HepG2 (cell line): ENCODE results near the gene THEMIS. TPM values are rescaled to one million over a fixed set of nuclear protein-coding genes. Genes with fewer than 3 reads are reported as not detected.

Experiments used
- ATAC-seq: fragments of 200-7000 bp; cut with Tn5 transposase; 3 replicates; pipeline ENCODE4 v1.9.1; 2020; ENCODE audit warnings: mild to moderate bottlenecking, moderate library complexity
- BruUV-seq: library from RNA; stranded (reverse); fragments of 400-500 nt; replicated peaks from 2 replicates; lab custom pipeline; 2021; lab: Mats Ljungman, UMichigan
- CTCF ChIA-PET: fragments of 300-600 bp; formaldehyde crosslinking; extraction: SDS; loops from one replicate; lab custom pipeline; 2021; ENCODE audit warnings: low total read pairs, inconsistent platforms, low intra/inter-chr PET ratio; lab: Yijun Ruan, JAX
- POLR2A ChIA-PET: fragments of 350-600 bp; sonication (Branson Sonifier 250); formaldehyde crosslinking; loops from one replicate; lab custom pipeline; 2020; ENCODE audit warnings: antibody characterized with exemption, inconsistent platforms; lab: Yijun Ruan, JAX
- DNase-seq: peaks from one replicate; pipeline ENCODE4 v3.0.0-alpha.2; 2015; ENCODE audit warnings: low spot score
- FAIRE-seq: peaks from 3 replicates; lab custom pipeline; 2011; peaks lifted over from hg19 to GRCh38; lab: Jason Lieb, UNC
- H2AFZ ChIP-seq: one replicate; pipeline ENCODE4 v1.6.1; 2011; ENCODE audit warnings: low read length, inconsistent platforms
- H3K27ac ChIP-seq: fragments of 300-600 bp; 3 replicates; pipeline ENCODE4 v1.8.0; 2011; ENCODE audit warnings: mixed run types, mild to moderate bottlenecking, mixed read lengths, low read length, inconsistent platforms; ENCODE audit not compliant: insufficient read depth; ENCODE audit errors: extremely low read length
- H3K27me3 ChIP-seq, 2 experiments: fragments of 200-600 bp in 1 of 2; 2 replicates in 1 of 2; 3 replicates in 1 of 2; pipeline versions ENCODE4 v1.6.0 to v1.8.0; 2011; ENCODE audit warnings: low read length in 2 of 2, mild to moderate bottlenecking in 2 of 2, moderate library complexity in 2 of 2, inconsistent platforms in 1 of 2; ENCODE audit not compliant: insufficient read depth in 2 of 2, control insufficient read depth in 1 of 2
- H3K36me3 ChIP-seq, 2 experiments: fragments of 200-600 bp in 1 of 2; replicated peaks in 1 of 2; 2 replicates in 1 of 2; 3 replicates in 1 of 2; pipeline versions ENCODE4 v1.5.1 to v1.8.0; 2011; ENCODE audit warnings: low read length in 2 of 2, inconsistent platforms in 1 of 2; ENCODE audit not compliant: insufficient read depth in 2 of 2, control insufficient read depth in 1 of 2
- H3K4me1 ChIP-seq: 2 replicates; pipeline ENCODE4 v1.5.1; 2012; ENCODE audit warnings: low read length, inconsistent platforms; ENCODE audit not compliant: insufficient read depth
- H3K4me2 ChIP-seq: 2 replicates; pipeline ENCODE4 v1.6.0; 2011; ENCODE audit warnings: low read depth, low read length, inconsistent platforms
- H3K4me3 ChIP-seq, 3 experiments: fragments of 200-600 bp in 1 of 3; sonication (generic), shearing (Covaris generic) in 1 of 3; replicated peaks in 1 of 3; 2 replicates each; pipeline ENCODE4 v1.5.1; 2011 to 2016; ENCODE audit warnings: low read length in 3 of 3, inconsistent platforms in 2 of 3, low read depth in 2 of 3, mild to moderate bottlenecking in 2 of 3, control low read depth in 1 of 3, mixed read lengths in 1 of 3; ENCODE audit not compliant: insufficient read depth in 1 of 3
- H3K79me2 ChIP-seq: one replicate; pipeline ENCODE4 v1.6.1; 2011; ENCODE audit warnings: low read length, inconsistent platforms; ENCODE audit not compliant: insufficient read depth
- H3K9ac ChIP-seq: 2 replicates; pipeline ENCODE4 v1.6.0; 2011; ENCODE audit warnings: mild to moderate bottlenecking, low read depth, low read length, inconsistent platforms; ENCODE audit not compliant: insufficient read depth
- H3K9me3 ChIP-seq: 2 replicates; pipeline ENCODE4 v1.5.1; 2012; ENCODE audit warnings: mild to moderate bottlenecking, low read length
- H4K20me1 ChIP-seq: 2 replicates; pipeline ENCODE4 v1.6.0; 2011; ENCODE audit warnings: inconsistent platforms, mild to moderate bottlenecking, low read length, moderate library complexity; ENCODE audit not compliant: insufficient read depth
- CTCF ChIP-seq: sonication (generic); formaldehyde crosslinking; IDR thresholded peaks from 2 replicates; pipeline ENCODE4 v1.5.0; 2020; ENCODE audit warnings: mild to moderate bottlenecking, missing genetic modification reagents, moderate library complexity
- RAD21 ChIP-seq: fragments of 450-650 bp; formaldehyde crosslinking; IDR thresholded peaks from 2 replicates; pipeline ENCODE4 v1.5.0; 2020; ENCODE audit warnings: mild to moderate bottlenecking
- SMARCE1 ChIP-seq: fragments of 450-650 bp; IDR thresholded peaks from 2 replicates; pipeline ENCODE4 v1.6.1; 2017; ENCODE audit warnings: borderline replicate concordance
- SMC3 ChIP-seq: IDR thresholded peaks from 2 replicates; pipeline ENCODE4 v1.6.1; 2011; ENCODE audit warnings: low read length, improper control_type of control experiment
- STAG1 ChIP-seq: sonication (generic); formaldehyde crosslinking; IDR thresholded peaks from 2 replicates; pipeline ENCODE4 v1.4.0; 2020; ENCODE audit warnings: missing genetic modification reagents
- ZNF354B ChIP-seq: sonication (generic); formaldehyde crosslinking; IDR thresholded peaks from 2 replicates; pipeline ENCODE4 v1.8.0; 2022; ENCODE audit warnings: mild to moderate bottlenecking, missing genetic modification reagents
- WGBS: methylation state at CpG from one replicate; pipeline ENCODE4 v1.1.6; 2017; ENCODE audit warnings: low lambda C conversion rate; 5-methylcytosine and 5-hydroxymethylcytosine counted together
- in situ Hi-C: cut with HindIII; loops from 2 replicates; pipeline ENCODE4 v1.10.0; 2017; ENCODE audit warnings: low pct_unique_long_range_greater_than_20kb; ENCODE audit not compliant: extremely low pct_ligation_motif_present
- intact Hi-C: fragments of 100-400 bp; cut with micrococcal nuclease; formaldehyde crosslinking; loops from one replicate; pipeline ENCODE4 v1.10.0; 2022; ENCODE audit not compliant: unreplicated experiment
- polyA plus RNA-seq, 8 experiments: library from polyadenylated mRNA; depleted of rRNA in 3 of 8; stranded (reverse) in 7 of 8; unstranded in 1 of 8; fragments of >200 nt; fragmentation: Illumina TruSeq in 4 of 8; extraction: Trizol in 4 of 8; gene quantifications; 2 replicates each; pipeline versions ENCODE4 v1.2.1 to v1.2.3, GENCODE V29; 2011 to 2016; ENCODE audit warnings: low read depth in 4 of 8, missing spikeins in 1 of 8, mixed read lengths in 1 of 8; ENCODE audit not compliant: insufficient read depth in 1 of 8
- total RNA-seq, 5 experiments: library from RNA; depleted of rRNA; stranded (reverse); fragments of >200 nt; fragmentation: Illumina TruSeq; extraction: Trizol; gene quantifications; 2 replicates each; pipeline ENCODE4 v1.2.3, GENCODE V29; 2016; ENCODE audit warnings: low read depth in 1 of 5

The THEMIS gene
- total and polyA plus RNA-seq, 2 of the 13 experiments (the other 11 are each of a cell fraction or from before 2014, with no cell fraction given), result not detected

- no peak overlapping the region for H3K9ac ChIP-seq
- H3K4me2 ChIP-seq, result no peak overlapping the region
- in situ Hi-C loops, result loop anchor here (10.0 kb wide), 2 partner anchors 469 to 869 kb away; no protein-coding TSS in a partner anchor
- H2AFZ ChIP-seq, result no peak overlapping the region
- peak; percentile 28 for FAIRE-seq
- peak; percentile 71 for ATAC-seq
- no peaks in the 10 kb centered on the region for H3K27me3 ChIP-seq
- peak; percentile 24 for DNase-seq
- BruUV-seq, result no TSS peak
- TF ChIP-seq SMC3, result peak; percentile 48
- no peak for TF ChIP-seq ZNF354B (CRISPR knock-in tag)
- peak; percentile 41; the same call in 1 of the 2 replicates for TF ChIP-seq RAD21 (CRISPR knock-in tag)
- TF ChIP-seq STAG1 (CRISPR knock-in tag), result peak; percentile 91
- TF ChIP-seq SMARCE1, result no peak
- peak; percentile 68 for TF ChIP-seq CTCF (CRISPR knock-in tag)
- TF ChIP-seq, all 625 proteins: peak for 4
- WGBS, result 5% methylated on average over 4 of the region's 4 CpGs
- Histone ChIP-seq H3K27ac (no peak overlapping the region), H3K4me3 (no peak overlapping the region), H4K20me1 (no peaks in the 10 kb centered on the region), H3K9me3 (no peaks in the 10 kb centered on the region), H3K36me3 (no peaks in the 10 kb centered on the region), H3K4me1 (no peaks in the 10 kb centered on the region), H3K79me2 (no peaks in the 10 kb centered on the region)
- CTCF ChIA-PET, result interaction anchor here (1.1 to 1.5 kb wide), 2 partner anchors 633 to 875 kb away, joined by 3 to 9 read pairs; no protein-coding TSS in a partner anchor
- POLR2A ChIA-PET, result no interaction called here
- intact Hi-C loops, result loop anchor here (1.0 to 10.0 kb wide), 5 partner anchors 469 to 1399 kb away; partner anchors contain the start of gene PTPRK
Measured at GRCh38 chr6:127855542-127856159, 45.2 kb downstream of the THEMIS start.
